IPS-NIHi7 (cell line): Measurements from ENCODE around the gene POU2AF3.
"Not testable (repeated sequence)": the region's sequence is repeated elsewhere in the genome, so short reads cannot be mapped to it uniquely, and the experiment has no call there.

Experiments
- DNase-seq: peaks from one replicate; pipeline ENCODE4 v3.0.0; 2012; ENCODE audit warnings: mixed read lengths; ENCODE audit errors: extremely low spot score

The POU2AF3 gene

GRCh38 chr11:111300569-111300968 is 2.2 kb downstream of the POU2AF3 start:
- DNase-seq, result no peak

DNA sequence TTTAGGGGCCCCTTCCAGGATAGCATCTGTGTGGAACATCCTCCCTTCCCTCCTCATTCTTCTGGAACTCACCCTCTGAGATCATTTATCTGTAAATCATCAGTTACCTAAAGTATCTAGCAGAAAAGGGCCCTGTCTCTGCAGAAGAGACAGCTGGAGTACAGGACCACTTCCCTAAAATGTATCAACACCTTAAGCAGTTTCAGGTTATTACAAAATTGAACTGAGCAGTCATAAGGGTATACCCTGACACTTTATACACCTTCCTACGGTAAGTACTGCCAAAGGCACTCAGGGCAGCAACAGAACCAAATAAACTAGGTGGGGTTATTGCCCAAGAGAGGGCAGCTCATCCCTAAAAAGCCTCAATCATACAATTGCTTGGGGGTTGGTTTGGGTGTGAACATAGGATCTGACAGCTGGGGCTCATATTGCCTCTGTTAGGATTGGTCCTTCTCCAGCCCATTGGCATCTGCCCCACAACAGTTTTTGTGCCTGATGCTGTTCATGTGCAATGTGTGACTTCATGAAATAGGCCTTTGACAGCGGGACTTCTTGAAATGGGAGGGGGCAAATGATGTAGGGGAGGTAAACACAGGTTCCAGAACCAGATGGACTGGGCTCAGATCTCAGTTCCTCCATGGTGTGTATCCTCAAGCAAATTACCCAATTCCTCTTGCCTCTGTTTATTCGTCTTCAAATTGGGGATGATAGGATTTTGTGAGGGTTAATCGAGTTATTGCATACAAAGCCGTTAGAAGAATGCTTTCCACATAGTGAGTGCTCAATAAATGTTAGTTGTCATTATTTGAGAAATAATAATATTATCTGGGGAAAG is 2.9 kb downstream of the POU2AF3 start:
- no peak for DNase-seq

DNA sequence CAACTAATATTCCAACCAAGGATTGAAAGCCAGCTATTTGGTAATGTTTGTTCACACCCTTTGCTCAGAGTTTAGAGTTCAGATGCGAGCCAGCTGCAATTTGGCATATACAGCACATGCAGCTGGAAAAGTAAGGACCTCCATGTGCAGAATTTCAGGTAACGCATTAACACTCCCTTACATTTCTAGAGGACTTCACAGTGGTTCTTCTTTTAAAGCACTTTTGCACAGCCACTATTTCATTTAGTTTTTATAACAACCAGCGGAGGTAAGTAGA is 3.4 kb downstream of the POU2AF3 start:
- no peak for DNase-seq

GRCh38 chr11:111302298-111302697 is 4.0 kb downstream of the POU2AF3 start:
- DNase-seq, result no peak

- DNase-seq, result no peak
Observed at GRCh38 chr11:111303461-111303860, 5.1 kb downstream of the POU2AF3 start.

DNA sequence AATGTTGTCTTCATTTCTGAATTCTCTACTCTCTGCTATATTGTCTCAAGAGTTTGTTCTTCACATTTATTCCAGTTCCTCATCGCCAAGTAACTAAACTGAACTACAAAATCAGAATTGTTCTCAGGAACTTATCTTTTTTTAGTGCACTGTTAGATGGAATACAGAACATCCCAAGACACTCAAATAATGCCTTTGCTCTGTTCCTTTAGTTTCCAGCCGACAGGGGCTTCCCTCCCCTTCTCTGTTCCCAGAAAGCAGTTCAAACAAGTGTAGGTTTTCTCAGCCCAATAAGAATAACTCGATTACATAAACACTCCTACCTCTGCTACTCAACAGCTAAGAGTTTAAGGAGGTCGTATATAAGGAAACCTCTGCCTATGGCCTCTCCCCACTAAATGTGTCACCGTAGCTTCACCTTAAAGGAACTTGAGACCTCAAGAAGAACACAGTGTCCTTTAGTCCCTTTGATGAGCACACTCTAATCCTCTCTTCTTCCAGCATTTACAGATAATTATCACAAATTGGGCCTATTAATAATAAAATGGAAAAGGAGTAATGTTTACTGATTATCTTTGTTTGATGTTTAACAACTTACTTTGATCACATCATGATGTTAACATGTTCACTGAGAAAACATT is 6.9 kb downstream of the POU2AF3 start:
- no peak for DNase-seq

DNA sequence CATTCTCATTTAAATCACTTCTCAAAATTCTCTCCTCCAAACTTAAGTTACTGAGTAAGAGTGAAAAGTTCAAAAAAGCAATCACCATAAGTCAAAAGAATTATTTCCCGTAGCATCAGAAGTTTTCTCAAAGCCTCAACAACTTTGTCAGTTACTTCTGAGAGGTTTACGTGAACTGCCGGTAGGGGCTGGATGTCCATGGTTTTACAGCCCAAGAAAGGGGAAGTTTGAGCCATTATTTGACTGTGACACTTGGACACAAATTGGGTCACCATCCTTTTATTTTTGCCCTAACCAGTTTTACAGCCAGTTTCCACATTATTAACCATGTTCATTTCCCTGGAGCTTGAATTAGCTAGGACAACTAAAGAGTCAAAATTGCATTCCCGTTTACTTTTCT is 7.5 kb downstream of the POU2AF3 start:
- DNase-seq, result no peak

GRCh38 chr11:111306321-111306720 is 8.0 kb downstream of the POU2AF3 start:
- DNase-seq, result no peak

DNA sequence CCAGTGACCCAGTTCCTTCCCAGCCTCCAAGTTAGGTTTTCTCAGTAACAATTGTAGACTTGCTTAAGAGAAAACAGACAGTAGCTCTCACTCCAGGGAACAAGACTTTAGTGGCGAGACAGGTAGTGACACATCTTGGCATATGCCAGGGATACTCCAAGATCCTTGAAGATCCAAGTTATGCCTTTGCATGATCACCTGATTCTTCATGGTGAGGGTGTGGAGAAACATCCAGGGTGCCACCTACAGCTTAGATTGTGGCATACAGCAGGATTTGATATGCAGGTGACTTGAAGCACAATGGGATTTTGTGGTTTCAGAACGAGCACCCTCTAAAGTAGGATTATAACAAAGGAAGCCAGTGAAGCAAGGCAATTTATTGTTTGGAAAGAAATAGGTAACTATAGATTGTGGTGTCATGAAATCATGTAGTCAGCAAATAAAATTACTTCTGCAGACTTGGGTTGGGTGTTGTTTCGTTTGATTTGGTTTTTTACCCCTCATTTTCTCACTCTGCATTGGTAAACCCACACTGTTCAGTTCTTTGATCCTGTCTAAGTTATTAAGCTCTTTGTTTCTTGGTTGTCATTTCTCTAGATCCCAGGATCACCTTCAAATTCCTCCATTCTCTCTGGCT is 9.2 kb downstream of the POU2AF3 start:
- no peak for DNase-seq

DNA sequence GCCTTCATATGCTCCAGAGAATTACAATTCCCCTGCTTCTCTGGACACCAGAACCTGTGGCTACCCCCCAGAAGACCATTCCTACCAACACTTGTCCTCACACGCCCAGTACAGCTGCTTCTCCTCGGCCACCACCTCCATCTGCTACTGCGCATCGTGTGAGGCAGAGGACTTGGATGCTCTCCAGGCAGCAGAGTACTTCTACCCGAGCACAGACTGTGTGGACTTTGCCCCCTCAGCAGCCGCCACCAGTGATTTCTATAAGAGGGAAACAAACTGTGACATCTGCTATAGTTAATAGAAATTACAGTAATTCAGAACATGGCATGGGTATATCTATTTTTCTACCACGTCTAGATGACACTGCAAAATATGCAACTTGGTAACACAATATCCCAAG is 9.8 kb downstream of the POU2AF3 start:
- DNase-seq, result no peak

DNA sequence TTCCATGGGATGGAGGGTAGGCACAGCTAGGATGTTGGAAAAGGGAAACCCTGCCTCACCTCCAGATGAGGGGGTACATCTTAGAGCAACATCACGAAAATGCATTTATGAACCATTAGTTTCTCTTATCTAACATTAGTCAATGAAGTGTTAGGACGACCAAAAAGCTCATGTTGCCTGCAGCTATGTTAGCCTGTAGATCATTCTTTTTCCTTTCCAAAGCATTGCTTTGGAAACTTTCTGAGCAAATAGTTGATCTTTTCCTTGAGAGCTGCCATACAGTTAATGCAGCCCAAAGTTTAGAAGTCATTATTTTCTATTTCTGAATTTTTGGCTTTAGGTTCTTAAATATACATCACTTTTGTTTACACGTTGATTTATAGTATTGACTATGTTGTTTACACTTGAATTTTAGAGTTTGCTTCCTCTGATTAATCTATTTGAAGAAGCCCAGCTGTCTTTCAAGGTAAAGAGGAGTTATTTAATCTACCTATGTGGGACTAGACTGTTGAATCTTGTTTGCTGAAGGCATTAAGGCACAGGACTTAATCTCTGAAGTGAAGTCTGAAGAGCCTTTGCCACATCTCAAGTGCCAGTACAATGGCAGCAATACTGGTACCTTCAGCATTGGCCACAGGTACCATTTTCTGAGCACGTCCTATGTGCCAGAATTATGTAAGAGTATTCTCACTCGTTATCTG is 11.0 kb downstream of the POU2AF3 start:
- DNase-seq, result no peak

DNA sequence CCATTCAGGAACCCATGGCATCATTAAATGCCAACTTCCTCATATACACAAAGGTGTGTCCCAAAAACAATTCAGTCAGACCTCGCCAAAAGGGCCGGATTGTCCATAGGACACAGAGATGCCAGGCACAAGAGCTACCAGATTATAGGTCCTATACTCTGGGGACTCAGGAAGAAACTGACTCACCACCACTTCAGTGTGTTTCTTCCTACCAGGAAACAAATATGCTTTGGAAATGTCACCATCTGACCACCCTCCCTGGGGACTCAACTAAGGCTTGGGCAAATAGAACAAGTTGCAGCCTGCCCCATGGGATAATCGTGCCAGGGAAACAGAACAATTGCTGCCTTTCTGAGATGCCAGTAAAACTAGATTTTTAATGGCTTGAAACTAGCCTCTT is 11.7 kb downstream of the POU2AF3 start:
- DNase-seq, result no peak

- no peak for DNase-seq
Observed at GRCh38 chr11:111310723-111311122, 12.4 kb downstream of the POU2AF3 start.

GRCh38 chr11:111312076-111312475 is 13.7 kb downstream of the POU2AF3 start:
- DNase-seq, result no peak

GRCh38 chr11:111319296-111319695 is 20.9 kb downstream of the POU2AF3 start:
- no peak for DNase-seq

DNA sequence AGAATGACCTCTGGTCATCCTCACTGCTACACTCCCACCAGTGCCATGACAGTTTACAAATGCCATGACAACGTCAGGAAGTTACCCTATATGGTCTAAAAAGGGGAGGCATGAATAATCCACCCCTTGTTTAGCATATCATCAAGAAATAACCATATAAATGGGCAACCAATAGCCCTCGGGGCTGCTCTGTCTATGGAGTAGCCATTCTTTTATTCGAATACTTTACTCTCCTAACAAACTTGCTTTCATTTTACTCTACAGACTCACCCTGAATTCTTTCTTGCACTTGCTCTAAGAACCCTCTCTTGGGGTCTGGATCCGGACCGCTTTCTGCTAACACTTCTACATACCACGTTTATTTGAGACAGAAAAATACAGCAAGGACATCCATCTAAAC is 21.9 kb downstream of the POU2AF3 start:
- DNase-seq, result not testable (repeated sequence)

- no peak for DNase-seq
Observed at GRCh38 chr11:111320728-111321568, 22.6 kb downstream of the POU2AF3 start.

DNA sequence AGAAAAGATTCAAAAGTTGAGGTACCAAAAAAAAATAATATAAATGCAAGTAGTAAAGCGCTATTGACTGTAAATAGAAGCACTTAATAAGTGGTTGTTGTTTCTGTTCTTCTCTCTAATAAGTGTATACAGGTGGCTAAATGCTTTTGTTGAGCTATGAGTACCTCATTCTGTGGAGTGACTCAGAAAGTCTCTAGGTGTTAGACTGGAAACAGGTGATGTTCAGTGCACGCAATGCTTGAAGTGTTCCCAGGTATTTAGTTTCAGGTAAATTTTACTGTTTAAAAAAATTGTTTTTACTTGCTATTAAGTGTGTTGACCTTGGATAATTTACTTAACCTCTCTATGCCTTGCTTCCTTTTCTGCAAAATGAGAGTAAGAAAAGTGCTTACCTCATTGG is 24.2 kb downstream of the POU2AF3 start:
- DNase-seq, result no peak

GRCh38 chr11:111324277-111324720 is 26.0 kb downstream of the POU2AF3 start:
- DNase-seq, result no peak

- no peak for DNase-seq
Observed at GRCh38 chr11:111325259-111325658, 26.9 kb downstream of the POU2AF3 start.

DNA sequence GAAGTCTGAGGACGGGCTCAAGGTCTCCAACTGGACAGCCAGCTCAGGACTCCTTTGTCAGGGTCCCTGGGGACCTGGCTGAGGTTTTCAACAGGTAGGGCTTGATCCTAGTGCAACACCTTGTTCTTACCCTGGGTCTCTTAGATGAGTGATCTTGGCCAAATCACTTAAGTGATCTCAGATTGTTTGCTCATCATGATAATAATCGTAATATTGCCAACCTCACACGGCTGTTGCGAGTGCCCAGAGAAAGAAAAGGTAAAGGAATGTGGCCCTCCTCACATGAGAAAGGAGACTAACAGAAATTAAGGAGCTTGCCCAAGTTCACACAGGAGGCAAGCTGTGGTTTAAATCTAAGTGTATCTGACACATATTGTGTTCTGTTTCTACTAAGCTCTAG is 28.5 kb downstream of the POU2AF3 start:
- DNase-seq, result no peak
